Stomach smooth muscle (tissue), 2 donors: ENCODE measurements around the gene OXSR1.

ENCODE experiments used
- H3K27ac ChIP-seq: one replicate; pipeline ENCODE4 v1.7.0; 2013; ENCODE audit warnings: mild to moderate bottlenecking, low read length, inconsistent platforms
- H3K27me3 ChIP-seq, 2 donors: one replicate each; pipeline ENCODE4 v1.7.0; 2013; ENCODE audit warnings: low read length in 2 of 2; ENCODE audit not compliant: insufficient read depth in 2 of 2, control insufficient read depth in 1 of 2
- H3K36me3 ChIP-seq, 2 donors: one replicate each; pipeline ENCODE4 v1.7.0; 2013; ENCODE audit warnings: low read length in 2 of 2; ENCODE audit not compliant: control insufficient read depth in 2 of 2, insufficient read depth in 2 of 2
- H3K4me1 ChIP-seq: one replicate; pipeline ENCODE4 v1.7.0; 2013; ENCODE audit warnings: low read length; ENCODE audit not compliant: control insufficient read depth, insufficient read depth
- H3K4me3 ChIP-seq, 2 donors: one replicate each; pipeline ENCODE4 v1.7.0; 2013; ENCODE audit warnings: low read length in 2 of 2
- H3K9ac ChIP-seq, 2 donors: one replicate each; pipeline ENCODE4 v1.7.0; 2013; ENCODE audit warnings: low read length in 2 of 2, mild to moderate bottlenecking in 1 of 2
- H3K9me3 ChIP-seq, 2 donors: one replicate each; pipeline ENCODE4 v1.7.0; 2013; ENCODE audit warnings: low read length in 2 of 2; ENCODE audit not compliant: control insufficient read depth in 2 of 2
- donor health status: healthy.
- donor health status: Pancreatic carcinoma.

The OXSR1 gene

GRCh38 chr3:38204599-38205471 lies 39.5 kb downstream of the OXSR1 start:
- H3K4me1 ChIP-seq = no peaks in the 10 kb centered on the region
- H3K36me3 ChIP-seq = peaks cover 3 to 9% of the 10 kb centered on the region in 2 donors
- no peak overlapping the region for H3K4me3 ChIP-seq
- no peak overlapping the region for H3K9ac ChIP-seq
- no peak overlapping the region for H3K27ac ChIP-seq
- H3K27me3 ChIP-seq = no peaks in the 10 kb centered on the region
- no peaks in the 10 kb centered on the region for H3K9me3 ChIP-seq

- Histone ChIP-seq H3K9me3 (no peaks in the 10 kb centered on the region), H3K27ac (no peak overlapping the region), H3K4me3 (no peak overlapping the region), H3K4me1 (no peaks in the 10 kb centered on the region), H3K9ac (no peak overlapping the region), H3K27me3 (no peaks in the 10 kb centered on the region), H3K36me3 (peaks cover 3 to 9% of the 10 kb centered on the region in 2 donors)
Measured at GRCh38 chr3:38205472-38205805, 40.1 kb downstream of the OXSR1 start.

GRCh38 chr3:38207254-38208003 lies 42.1 kb downstream of the OXSR1 start:
- Histone ChIP-seq H3K9ac (no peak overlapping the region), H3K4me1 (no peaks in the 10 kb centered on the region), H3K27ac (no peak overlapping the region), H3K4me3 (no peak overlapping the region), H3K36me3 (peaks cover 3 to 9% of the 10 kb centered on the region in 2 donors), H3K27me3 (no peaks in the 10 kb centered on the region), H3K9me3 (no peaks in the 10 kb centered on the region)

GRCh38 chr3:38210141-38210757 lies 44.9 kb downstream of the OXSR1 start:
- H3K9ac ChIP-seq = no peak overlapping the region
- H3K36me3 ChIP-seq = peaks cover 0 to 3% of the 10 kb centered on the region in 2 donors
- no peak overlapping the region for H3K4me3 ChIP-seq
- H3K27me3 ChIP-seq = no peaks in the 10 kb centered on the region
- no peaks in the 10 kb centered on the region for H3K9me3 ChIP-seq
- no peaks in the 10 kb centered on the region for H3K4me1 ChIP-seq
- no peak overlapping the region for H3K27ac ChIP-seq

- no peak overlapping the region for H3K27ac ChIP-seq
- no peaks in the 10 kb centered on the region for H3K9me3 ChIP-seq
- H3K36me3 ChIP-seq = peaks cover 2 to 3% of the 10 kb centered on the region in 2 donors
- no peaks in the 10 kb centered on the region for H3K27me3 ChIP-seq
- H3K9ac ChIP-seq = no peak overlapping the region
- no peaks in the 10 kb centered on the region for H3K4me1 ChIP-seq
- no peak overlapping the region for H3K4me3 ChIP-seq
Measured at GRCh38 chr3:38212141-38212540, 46.8 kb downstream of the OXSR1 start.

- no peak overlapping the region for H3K27ac ChIP-seq
- no peaks in the 10 kb centered on the region for H3K4me1 ChIP-seq
- no peaks in the 10 kb centered on the region for H3K9me3 ChIP-seq
- no peak overlapping the region for H3K4me3 ChIP-seq
- no peak overlapping the region for H3K9ac ChIP-seq
- H3K27me3 ChIP-seq = no peaks in the 10 kb centered on the region
- peaks cover 2 to 3% of the 10 kb centered on the region in 2 donors for H3K36me3 ChIP-seq
Measured at GRCh38 chr3:38214560-38214959, 49.2 kb downstream of the OXSR1 start.

- Histone ChIP-seq H3K9me3 (no peaks in the 10 kb centered on the region), H3K27me3 (no peaks in the 10 kb centered on the region), H3K4me3 (no peak overlapping the region), H3K4me1 (no peaks in the 10 kb centered on the region), H3K27ac (no peak overlapping the region), H3K36me3 (peaks cover 3 to 14% of the 10 kb centered on the region in 2 donors), H3K9ac (no peak overlapping the region)
Measured at GRCh38 chr3:38219609-38220197, 54.4 kb downstream of the OXSR1 start.

- H3K27ac ChIP-seq = no peak overlapping the region
- H3K36me3 ChIP-seq = peaks cover 3 to 19% of the 10 kb centered on the region in 2 donors
- H3K9me3 ChIP-seq = no peaks in the 10 kb centered on the region
- H3K4me1 ChIP-seq = no peaks in the 10 kb centered on the region
- no peak overlapping the region for H3K4me3 ChIP-seq
- H3K27me3 ChIP-seq = no peaks in the 10 kb centered on the region
- H3K9ac ChIP-seq = no peak overlapping the region
Measured at GRCh38 chr3:38221005-38221404, 55.7 kb downstream of the OXSR1 start.

- H3K36me3 ChIP-seq = peaks cover 0 to 22% of the 10 kb centered on the region in 2 donors
Measured at GRCh38 chr3:38222032-38222634, 56.8 kb downstream of the OXSR1 start.

GRCh38 chr3:38224357-38224756 lies 59.0 kb downstream of the OXSR1 start:
- peaks cover 0 to 26% of the 10 kb centered on the region in 2 donors for H3K36me3 ChIP-seq
- no peak overlapping the region for H3K4me3 ChIP-seq
- H3K27ac ChIP-seq = no peak overlapping the region
- H3K4me1 ChIP-seq = no peaks in the 10 kb centered on the region
- no peaks in the 10 kb centered on the region for H3K27me3 ChIP-seq
- H3K9me3 ChIP-seq = no peaks in the 10 kb centered on the region
- no peak overlapping the region for H3K9ac ChIP-seq

More at GRCh38 chr3:38222032-38222634, 56.8 kb downstream of the OXSR1 start:
- H3K4me1 ChIP-seq = no peaks in the 10 kb centered on the region
- no peak overlapping the region for H3K4me3 ChIP-seq
- H3K9me3 ChIP-seq = no peaks in the 10 kb centered on the region
- no peak overlapping the region for H3K27ac ChIP-seq
- no peak overlapping the region for H3K9ac ChIP-seq
- H3K27me3 ChIP-seq = no peaks in the 10 kb centered on the region
